CD4-positive, alpha-beta T cell treated with Interleukin-17A for 1 hour (primary cell): ENCODE measurements around the gene SLC6A17.

Experiments used
- DNase-seq: peaks from one replicate; pipeline ENCODE4 v3.0.0-alpha.2; 2020

Gene SLC6A17

GRCh38 chr1:110176299-110176956, 26.1 kb downstream of the SLC6A17 start:
- no peak for DNase-seq

GRCh38 chr1:110177775-110178174, 27.5 kb downstream of the SLC6A17 start:
- no peak for DNase-seq

GRCh38 chr1:110183642-110184167, 33.4 kb downstream of the SLC6A17 start:
- no peak for DNase-seq

- no peak for DNase-seq
These were observed 34.2 kb downstream of the SLC6A17 start for GRCh38 chr1:110184446-110184845.

GRCh38 chr1:110185181-110185580, 34.9 kb downstream of the SLC6A17 start:
- DNase-seq: no peak

GRCh38 chr1:110186558-110186957, 36.3 kb downstream of the SLC6A17 start:
- DNase-seq: no peak

GRCh38 chr1:110187139-110187890, 37.0 kb downstream of the SLC6A17 start:
- no peak for DNase-seq

GRCh38 chr1:110188035-110188618, 37.8 kb downstream of the SLC6A17 start:
- no peak for DNase-seq

- DNase-seq: no peak
These were observed 38.9 kb downstream of the SLC6A17 start for GRCh38 chr1:110189181-110189580.

- no peak for DNase-seq
These were observed 40.1 kb downstream of the SLC6A17 start for GRCh38 chr1:110190282-110190929.

GRCh38 chr1:110192541-110192940, 42.2 kb downstream of the SLC6A17 start:
- no peak for DNase-seq

- DNase-seq: no peak
These were observed 44.9 kb downstream of the SLC6A17 start for GRCh38 chr1:110195196-110195595.

- peak; percentile 72 for DNase-seq
These were observed 46.8 kb downstream of the SLC6A17 start for GRCh38 chr1:110196917-110197765.

- DNase-seq: no peak
These were observed 47.8 kb downstream of the SLC6A17 start for GRCh38 chr1:110197905-110198629.

- no peak for DNase-seq
These were observed 48.5 kb downstream of the SLC6A17 start for GRCh38 chr1:110198746-110199145.

- DNase-seq: no peak
These were observed 49.9 kb downstream of the SLC6A17 start for GRCh38 chr1:110200190-110200589.

GRCh38 chr1:110200666-110201065, 50.4 kb downstream of the SLC6A17 start:
- DNase-seq: no peak

- no peak for DNase-seq
These were observed 51.0 kb downstream of the SLC6A17 start for GRCh38 chr1:110201157-110201825.

GRCh38 chr1:110203021-110203661, 52.8 kb downstream of the SLC6A17 start:
- DNase-seq: peak; percentile 86

- DNase-seq: no peak
These were observed 54.9 kb downstream of the SLC6A17 start for GRCh38 chr1:110205156-110205555.
